NCI-H146 treated with DMSO at 0.1 percent for 48 hours (cell line): ENCODE data around the gene DCST1.
A peak's percentile ranks its signal among the peaks of the same experiment; 100 is the strongest.

Experiments
- DNase-seq: peaks from one replicate; lab custom pipeline; 2025; ENCODE audit not compliant: unreplicated experiment; lab: John Stamatoyannopoulos, UW

DCST1 gene

DNA sequence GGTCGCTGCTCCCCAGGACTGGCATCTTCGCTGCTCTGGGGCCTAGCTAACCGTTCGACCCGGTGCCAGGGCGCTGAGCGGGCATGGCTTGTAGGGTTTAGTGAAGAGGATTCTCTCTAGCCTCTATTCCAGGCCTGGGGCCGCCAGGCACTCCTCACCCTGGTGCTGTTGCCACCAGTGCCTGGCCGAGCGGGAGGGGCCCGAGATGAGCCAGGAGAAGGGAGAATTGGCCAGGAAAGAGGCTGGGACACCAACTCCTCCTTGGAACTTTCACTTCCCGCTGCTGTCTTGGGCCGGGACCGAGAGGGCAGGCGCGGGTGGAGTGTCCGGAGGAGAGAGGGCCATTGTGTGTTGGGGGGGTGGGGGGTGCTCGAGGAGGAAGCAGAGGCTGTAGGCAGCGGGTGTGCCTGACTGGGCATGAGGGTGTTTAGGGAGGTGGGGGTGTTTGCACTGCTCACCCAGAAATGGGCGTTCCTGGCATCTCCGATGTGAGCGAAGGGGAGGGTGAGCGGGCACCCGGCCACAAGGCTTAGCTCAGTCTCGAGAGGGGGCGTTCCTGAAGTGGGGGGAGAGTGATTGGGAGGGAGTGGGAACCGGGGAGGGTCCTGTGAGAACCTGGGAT, 18.3 kb downstream of the DCST1 start:
- peak; percentile 8 for DNase-seq

DNA sequence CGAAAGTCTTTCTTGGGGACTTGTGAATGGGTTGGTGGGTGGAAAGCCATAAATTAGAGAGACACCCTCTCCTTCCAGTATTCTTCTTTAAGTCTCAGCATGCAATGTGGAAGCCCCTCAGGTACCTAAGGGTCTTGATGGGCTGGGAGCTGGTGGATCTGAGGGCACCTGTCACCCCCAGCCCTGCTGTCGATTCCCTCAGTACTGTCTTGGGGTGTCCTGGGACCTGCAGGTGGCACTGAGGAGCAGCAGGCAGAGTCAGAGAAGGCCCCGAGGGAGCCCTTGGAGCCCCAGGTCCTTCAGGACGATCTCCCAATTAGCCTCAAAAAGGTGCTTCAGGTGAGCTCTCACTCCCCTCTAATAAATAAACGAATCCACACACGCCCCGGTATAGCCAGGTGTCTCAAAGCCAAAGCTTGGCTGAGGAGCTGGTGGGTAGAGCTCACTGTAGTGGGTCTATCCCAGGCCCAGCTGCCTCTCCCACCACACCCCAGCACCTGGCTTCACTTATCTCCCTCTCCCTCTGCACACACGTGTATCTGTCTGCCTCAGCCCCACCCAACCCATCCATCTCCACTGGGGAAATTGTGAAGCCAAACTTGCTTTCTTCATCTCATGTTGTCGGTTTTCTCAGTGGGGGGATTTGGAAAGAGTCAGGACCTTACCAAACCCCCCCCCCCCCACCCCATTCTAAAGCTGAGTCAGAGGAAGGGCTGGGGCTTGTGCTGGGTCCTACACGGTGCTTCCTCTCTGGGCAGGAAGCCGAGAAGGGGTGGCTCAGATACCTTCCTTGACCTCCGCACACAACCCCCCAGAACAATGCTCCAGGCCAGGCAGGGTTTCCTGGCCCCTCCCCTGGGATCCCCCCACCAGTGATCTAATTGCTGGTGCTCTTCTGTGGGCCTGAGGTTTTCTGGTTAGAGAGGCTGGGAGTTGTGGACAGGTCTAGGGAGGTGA, 19.1 kb downstream of the DCST1 start:
- DNase-seq = no peak

DNA sequence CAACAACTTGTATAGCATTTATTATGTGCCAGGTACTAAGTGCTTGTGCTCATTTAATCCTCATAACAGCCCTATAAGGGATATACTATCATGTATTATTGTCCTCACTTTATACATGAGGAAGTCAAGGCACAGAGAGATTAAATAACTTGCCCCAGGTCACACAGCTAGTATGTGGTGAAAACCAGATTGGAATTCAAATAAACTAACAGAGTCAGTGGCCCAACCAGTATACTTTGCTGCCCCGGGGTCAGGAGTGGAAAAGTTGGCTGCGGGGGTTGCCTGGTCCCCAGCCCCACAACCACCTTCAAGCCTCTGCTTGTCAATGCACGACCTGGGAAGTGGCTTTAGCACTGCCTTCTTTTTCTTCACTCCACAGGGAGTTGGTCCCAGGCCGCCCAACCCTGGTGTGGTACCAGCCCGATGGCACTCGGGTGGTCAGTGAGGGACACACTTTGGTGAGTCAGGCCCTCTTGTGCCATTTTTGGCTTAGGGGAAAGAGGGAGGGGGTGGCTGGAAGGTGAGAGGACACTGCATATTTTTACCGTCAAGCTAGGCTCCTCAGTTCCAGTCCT, 20.0 kb downstream of the DCST1 start:
- no peak for DNase-seq

DNA sequence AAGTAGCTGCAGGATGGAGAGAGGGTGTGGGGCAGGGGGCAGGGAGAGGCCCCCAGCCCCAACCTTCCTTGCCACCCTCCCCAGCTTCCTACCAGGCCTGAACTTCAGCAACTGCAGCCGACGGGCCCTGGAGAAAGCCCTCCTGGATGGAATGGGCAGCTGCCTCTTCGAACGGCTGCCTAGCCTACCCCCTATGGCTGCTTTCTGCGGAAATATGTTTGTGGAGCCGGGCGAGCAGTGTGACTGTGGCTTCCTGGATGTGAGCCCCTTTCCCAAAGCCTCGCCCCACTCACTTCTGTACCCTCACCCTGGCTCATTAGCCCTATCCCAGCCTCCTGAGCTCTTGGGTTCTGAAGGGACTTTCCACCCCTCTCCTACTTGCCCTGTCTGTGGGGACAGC, 23.5 kb downstream of the DCST1 start:
- DNase-seq = no peak

DNA sequence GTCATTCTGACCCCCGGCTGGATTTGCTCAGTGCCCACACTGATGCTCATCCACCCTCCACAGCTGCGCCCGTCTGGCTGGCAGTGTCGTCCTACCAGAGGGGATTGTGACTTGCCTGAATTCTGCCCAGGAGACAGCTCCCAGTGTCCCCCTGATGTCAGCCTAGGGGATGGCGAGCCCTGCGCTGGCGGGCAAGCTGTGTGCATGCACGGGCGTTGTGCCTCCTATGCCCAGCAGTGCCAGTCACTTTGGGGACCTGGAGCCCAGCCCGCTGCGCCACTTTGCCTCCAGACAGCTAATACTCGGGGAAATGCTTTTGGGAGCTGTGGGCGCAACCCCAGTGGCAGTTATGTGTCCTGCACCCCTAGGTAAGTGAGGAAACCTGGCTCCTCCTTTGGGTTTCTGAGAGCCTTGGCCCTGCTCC, 24.2 kb downstream of the DCST1 start:
- DNase-seq = no peak

DNA sequence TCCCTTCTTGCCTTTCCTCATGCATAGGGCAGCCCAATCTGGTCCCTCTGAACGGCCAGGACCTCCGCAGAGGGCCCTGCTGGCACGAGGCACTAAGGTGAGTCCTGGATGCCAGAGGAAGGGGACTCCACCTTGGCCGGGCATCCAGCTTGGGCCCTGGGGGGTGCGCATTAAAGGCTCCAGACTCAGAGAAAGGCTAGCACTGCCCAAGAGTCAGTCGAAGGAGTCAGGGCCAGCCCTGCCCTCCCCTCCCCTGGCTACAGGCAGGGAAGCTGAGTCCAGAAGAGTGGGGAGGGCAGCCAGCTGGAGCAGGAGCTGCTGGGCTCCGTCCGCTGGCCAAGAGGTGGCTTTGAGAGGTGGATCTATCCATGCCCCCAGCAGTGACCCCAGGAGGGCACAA, 27.1 kb downstream of the DCST1 start:
- no peak for DNase-seq

DNA sequence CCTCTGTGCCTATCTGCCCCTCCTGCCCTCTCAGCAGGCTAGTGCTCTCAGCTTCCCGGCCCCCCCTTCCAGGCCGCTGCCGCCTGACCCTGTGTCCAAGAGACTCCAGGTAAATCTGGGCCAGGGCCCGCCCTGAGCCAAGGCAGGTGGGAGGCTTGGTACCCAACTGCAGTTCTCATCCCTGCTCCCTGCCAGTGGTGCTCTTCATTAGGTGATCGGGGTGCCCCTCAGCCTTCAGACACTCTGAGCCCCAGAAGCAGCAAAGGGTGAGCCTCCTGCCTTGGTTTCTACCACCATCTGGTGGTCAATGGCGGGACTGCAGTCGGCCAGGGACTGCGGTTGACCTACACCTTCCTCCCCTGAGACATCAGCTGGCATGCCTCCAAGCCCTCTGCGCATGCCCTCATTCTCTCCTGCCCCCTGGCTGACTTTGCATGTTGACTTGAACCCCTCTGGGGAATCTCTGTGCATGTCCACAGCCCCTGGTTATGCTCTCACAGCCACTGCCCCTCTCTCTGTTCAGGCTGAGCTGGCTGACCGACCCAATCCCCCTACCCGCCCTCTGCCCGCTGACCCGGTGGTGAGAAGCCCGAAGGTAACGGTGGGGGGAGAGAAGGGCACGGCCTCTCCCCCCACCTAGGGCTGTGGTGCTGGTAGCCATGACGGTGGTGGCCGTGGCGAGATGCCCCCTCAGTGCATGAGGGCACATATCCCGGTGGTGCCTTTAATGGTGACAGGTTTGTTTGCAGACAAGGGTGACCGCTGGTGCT, 27.9 kb downstream of the DCST1 start:
- DNase-seq = peak; percentile 42

DNA sequence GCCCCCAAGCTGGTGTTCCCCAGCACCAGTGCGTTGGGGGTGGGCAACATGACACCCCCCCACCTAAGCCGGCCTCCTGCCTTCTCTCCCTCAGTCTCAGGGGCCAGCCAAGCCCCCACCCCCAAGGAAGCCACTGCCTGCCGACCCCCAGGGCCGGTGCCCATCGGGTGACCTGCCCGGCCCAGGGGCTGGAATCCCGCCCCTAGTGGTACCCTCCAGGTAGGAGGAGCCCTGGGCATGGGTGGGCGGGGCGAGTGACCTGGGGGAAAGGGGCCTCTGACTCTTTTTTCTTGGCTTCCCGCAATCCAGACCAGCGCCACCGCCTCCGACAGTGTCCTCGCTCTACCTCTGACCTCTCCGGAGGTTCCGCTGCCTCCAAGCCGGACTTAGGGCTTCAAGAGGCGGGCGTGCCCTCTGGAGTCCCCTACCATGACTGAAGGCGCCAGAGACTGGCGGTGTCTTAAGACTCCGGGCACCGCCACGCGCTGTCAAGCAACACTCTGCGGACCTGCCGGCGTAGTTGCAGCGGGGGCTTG, 28.6 kb downstream of the DCST1 start:
- DNase-seq = no peak

DNA sequence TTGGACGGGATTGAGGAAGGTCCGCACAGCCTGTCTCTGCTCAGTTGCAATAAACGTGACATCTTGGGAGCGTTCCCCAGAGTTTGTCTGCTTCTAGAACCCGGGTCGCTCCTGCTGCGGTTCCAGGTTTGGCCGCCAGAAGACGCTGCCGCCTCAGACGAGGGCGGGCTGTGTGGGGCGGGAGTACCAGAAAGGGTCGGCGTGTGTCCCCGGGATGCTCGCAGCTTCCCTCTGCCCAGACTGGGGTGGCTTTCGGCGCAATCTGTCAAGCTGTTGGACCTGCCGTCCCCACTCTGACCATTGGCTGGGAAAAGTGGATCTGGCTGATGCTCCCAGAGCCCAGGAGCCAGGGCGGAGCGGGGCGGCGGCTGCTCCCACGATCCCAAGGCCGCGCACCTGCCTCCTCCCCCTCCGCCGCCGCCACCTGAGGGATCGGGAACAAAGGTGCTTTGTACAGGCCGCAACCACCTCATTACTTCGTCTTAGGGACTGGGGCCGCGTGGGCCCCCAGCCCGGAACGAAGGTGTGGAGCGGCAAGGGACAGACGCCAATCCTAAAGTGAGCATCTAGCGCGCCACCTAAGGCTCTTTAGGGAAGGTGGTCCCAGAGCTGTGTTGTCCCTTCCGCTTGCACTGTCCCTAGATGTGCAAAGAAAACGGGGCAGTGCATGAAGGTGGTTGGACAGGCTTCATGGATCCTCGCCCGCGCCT, 29.2 kb downstream of the DCST1 start:
- DNase-seq = no peak

DNA sequence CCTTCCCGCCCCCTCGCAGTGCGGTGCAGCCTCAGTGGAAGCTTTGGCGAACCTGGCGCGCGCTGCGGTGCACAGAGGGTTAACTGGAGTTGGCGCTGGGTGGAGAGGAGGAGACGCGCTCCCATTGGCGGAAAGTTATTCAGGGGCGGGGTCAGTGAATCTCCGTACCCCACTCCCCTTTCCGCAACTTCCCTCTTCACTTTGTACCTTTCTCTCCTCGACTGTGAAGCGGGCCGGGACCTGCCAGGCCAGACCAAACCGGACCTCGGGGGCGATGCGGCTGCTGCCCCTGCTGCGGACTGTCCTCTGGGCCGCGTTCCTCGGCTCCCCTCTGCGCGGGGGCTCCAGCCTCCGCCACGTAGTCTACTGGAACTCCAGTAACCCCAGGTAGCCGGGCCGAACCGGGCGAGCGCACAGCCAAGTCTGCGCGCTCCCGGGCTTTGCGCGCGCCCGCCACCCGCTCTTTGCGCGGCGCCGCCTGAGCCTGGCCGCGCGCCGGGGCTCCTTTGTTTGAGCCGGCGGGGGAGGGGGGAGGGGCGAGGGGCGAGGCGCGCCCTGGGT, 30.0 kb downstream of the DCST1 start, which contains the start of gene EFNA4:
EFNA4 (plus strand) TSS at position 191 of the 561 bp plus-strand sequence; CDS start at position 275, 84 bp downstream.
- DNase-seq = peak; percentile 13

- DNase-seq = peak; percentile 5
Observed at GRCh38 chr1:155064111-155064831, 30.6 kb downstream of the DCST1 start.

DNA sequence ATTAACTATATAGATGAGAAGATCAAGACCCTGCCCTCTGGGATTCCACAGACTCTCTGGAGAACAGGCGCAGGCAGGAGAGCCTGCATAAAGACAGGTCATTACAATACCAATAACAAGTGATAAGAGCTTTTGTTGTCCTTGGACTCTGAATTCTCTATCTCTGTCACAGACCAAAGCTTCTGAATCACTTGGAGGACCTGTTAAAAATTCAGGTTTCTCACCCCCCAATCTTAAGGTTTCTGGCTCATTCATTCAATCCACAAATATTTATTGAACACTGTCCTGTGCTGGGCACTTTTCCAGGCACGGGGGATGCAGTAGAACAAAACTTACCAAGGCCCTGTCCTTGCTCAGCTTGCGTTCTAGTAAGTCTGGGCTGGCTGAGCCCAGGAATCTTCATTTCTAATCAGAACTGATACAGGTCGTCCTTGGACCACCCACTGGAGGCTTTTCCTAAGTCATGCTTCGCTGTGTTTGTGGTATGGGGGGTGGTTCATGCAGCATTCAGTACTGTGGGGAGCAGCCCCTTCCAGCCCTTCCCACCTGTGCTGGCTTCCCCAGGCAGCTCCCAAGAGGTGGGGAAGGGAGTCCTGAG, 31.3 kb downstream of the DCST1 start:
- no peak for DNase-seq

GRCh38 chr1:155066777-155067176, 33.2 kb downstream of the DCST1 start:
- DNase-seq = no peak

DNA sequence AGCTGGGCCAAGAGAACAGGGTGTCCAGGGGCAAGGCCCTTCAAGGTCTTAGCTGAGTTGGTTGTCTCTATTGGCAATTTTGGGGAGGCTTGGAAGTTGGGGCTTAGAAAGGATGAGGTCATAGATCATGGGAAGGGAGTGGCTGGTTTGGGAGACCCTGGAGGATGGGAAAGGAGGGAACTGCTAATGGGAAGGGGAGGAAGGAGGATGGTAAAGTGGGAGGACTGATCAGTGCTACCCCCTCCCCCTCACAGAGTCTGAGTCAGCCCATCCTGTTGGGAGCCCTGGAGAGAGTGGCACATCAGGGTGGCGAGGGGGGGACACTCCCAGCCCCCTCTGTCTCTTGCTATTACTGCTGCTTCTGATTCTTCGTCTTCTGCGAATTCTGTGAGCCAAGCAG, 35.0 kb downstream of the DCST1 start:
- no peak for DNase-seq

GRCh38 chr1:155069551-155070157, 36.0 kb downstream of the DCST1 start:
- peak; percentile 64 for DNase-seq

DNA sequence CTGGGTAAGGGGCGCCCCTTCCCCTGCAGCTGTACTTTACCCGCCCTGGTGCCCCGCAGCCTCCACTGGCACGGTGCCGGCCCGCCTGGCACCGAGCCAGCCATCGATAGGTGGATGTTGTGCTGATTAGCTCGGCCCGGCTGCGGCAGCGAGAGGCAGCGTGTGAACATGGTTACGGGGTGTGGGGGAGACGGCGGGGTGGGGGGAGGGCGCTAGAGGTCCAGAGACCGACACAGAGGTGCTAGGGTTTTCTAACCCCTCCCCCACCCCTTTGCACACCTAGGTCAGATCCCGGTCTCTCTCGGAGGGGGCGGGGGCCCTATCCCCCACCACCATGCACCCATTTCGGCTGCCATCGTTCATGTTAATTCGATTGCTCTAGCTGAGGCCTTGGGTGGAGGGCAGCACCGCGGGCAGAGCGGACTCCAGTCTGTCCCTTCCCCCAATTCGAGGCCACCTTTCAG, 36.6 kb downstream of the DCST1 start:
- DNase-seq = peak; percentile 64

DNA sequence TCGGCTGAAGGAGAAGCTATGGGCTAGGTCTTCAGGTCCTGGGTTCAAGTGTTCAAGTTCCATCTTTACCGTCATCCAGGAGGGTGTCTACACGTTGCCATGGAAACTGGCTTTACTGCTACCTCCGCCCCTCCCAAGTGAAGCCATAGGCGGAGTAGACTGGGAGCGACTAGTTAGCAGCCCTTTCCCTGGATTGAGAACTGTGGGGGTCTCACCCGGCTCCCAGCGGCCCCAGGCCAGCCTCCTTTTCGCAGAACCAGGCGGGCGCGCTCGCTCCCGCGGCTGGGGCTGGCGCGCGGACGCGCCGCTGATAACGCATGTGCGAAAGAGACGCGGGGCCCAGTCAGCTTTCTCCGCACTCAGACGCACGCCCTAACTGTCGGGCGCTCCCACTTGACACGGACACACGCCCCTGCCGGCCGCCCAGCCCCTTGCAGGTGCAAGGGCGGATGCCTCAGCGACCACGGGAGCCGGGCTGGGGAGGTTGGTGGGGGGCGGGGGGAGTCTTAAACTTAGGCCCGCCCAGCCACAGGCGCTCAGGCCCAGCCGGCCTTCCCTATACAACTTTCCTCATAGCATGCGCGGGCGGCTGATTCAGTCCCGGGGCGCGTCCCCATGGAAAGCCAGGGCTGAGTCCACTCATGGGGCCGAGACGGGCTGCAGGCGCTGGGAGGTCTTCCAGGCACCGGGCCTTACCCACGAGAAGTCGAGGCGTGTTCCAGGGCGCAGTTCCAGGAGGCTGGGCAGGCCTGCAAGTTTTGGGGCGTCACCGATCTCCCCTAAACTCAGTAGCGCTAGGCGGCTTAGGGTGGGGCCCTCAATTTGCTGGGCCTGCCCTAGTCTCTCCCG, 37.3 kb downstream of the DCST1 start:
- DNase-seq = peak; percentile 49
